ENCODE data around the gene DNPEP.

GRCh38 chr2:219384859-219385258 is 2.9 kb downstream of the DNPEP start:
- no peak for TF ChIP-seq CTCF (IDR thresholded peaks at IDR 0.05)
- TF ChIP-seq POLR2A (IDR thresholded peaks at IDR 0.05), result no peak
- no peak for TF ChIP-seq EP300 (IDR thresholded peaks at IDR 0.05)
